ENCODE results near the gene OGFR.

The OGFR gene

DNA sequence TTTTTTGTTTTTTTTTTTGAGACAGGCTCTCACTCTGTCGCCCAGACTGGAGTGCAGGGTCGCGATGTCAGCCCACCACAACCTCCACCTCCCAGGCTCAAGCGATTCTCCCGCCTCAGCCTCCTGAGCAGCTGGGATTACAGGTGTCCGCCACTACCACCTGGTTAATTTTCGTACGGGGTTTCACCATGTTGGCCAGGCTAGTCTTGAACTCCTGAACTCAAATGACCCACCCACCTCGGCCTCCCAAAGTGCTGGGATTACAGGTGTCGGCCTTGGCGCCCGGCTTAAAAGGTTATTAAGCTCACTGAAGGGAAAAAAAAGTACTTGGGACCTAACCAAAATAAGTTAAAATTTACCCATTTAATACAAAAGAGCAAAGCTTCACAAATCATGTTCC lies 55.1 kb downstream of the OGFR start:
- DNase-seq (ENCODE audit: low read depth, low spot score), result no peak

GRCh38 chr20:62860391-62860923 lies 55.8 kb downstream of the OGFR start:
- DNase-seq (ENCODE audit: low read depth, low spot score), result no peak

DNA sequence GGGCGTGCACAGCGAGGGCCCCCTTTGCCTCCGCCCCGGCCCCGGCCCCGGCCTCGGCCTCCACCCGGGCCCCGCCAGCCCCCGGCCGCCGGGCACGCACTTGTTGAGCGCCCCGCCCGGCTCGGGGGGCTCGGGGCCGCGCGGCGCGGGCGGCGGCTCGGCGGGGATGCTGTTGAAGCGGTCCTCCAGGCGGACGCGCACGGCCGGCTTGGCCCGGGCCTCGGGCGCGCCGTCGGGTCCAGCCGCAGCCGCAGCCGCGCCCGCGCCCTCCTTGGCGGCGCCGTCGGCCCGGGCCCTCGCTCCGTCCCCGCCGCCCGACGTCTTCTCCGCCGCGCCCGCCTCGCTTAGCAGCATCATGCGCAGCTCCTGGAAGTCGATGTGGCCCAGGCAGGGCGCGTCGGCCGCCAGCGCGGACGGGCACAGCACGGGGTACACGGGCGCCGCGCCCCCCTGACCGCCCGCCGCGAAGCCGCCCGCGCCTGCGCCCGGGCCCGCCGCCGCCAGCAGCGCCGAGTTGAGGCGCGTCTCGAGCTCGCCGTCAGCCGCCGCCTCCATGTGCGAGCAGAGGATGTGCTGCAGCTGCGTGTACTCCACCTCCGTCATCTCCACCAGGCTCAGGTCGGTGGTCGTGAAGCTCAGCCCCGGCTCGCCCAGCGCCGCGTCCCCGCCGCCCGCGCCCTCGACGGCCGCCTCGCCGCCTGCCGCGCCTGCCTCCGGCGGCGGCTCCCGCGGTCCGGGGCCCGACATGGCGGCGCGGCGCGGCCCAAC lies 56.5 kb downstream of the OGFR start:
- no peak for DNase-seq (ENCODE audit: low read depth, low spot score)

GRCh38 chr20:62861726-62862336 lies 57.2 kb downstream of the OGFR start, which contains the start of gene TCFL5:
TSS of gene TCFL5 (minus strand) at chr20:62861822. CDS start at chr20:62861670, 152 bp downstream.
- DNase-seq (ENCODE audit: low read depth, low spot score), result peak; percentile 34
